Activated gamma-delta T cell treated with Interleukin-2 at 50 U/mL for 16 hours (primary cell): ENCODE data around the gene SPNS2.
A peak's percentile ranks its signal among the peaks of the same experiment; 100 is the strongest.

Source experiments
- DNase-seq: peaks from one replicate; pipeline ENCODE4 v3.0.0-alpha.2; 2020

The SPNS2 gene

DNA sequence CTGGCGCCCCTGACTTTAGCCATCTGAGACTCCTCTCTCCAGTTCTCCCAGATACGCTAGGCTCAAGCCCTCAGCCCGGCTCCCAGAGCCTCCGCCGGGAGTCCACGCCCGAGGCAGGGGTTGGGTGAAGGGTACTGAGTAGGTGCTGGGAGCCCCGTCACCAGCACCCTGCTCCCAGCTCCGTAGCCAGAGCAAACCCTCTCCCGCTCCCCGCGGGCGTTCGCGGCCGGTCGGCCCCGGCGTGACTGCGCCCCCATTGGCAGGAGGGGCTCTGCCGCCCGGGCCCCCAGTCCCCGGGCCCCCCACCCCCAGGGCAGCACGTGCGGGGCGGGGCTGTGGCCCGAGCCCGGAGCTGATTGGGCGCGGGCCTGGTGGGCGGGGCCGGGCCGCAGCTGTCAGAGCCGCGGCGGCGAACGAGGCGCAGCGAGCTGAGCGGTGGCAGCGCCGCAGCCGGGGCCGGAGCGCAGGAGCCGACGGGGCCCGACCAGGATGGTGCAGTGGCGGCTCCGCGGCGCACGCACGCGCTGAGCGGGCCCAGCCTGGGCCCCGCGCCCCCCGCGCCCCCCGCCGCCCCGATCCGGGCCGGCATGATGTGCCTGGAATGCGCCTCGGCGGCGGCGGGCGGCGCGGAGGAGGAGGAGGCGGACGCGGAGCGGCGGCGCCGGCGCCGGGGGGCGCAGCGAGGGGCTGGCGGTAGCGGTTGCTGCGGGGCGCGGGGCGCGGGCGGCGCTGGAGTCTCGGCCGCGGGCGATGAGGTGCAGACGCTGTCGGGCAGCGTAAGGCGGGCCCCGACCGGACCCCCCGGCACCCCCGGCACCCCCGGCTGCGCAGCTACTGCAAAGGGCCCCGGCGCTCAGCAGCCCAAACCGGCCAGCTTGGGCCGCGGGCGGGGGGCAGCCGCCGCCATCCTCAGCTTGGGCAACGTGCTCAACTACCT, at the start of gene SPNS2:
TSS of gene SPNS2 (plus strand) at position 421 of the 937 bp plus-strand sequence. CDS start at position 588, 167 bp downstream.
- DNase-seq, result peak; percentile 49

- no peak for DNase-seq
Measured at GRCh38 chr17:4449736-4450135, 48.9 kb upstream of the SPNS2 start.

DNA sequence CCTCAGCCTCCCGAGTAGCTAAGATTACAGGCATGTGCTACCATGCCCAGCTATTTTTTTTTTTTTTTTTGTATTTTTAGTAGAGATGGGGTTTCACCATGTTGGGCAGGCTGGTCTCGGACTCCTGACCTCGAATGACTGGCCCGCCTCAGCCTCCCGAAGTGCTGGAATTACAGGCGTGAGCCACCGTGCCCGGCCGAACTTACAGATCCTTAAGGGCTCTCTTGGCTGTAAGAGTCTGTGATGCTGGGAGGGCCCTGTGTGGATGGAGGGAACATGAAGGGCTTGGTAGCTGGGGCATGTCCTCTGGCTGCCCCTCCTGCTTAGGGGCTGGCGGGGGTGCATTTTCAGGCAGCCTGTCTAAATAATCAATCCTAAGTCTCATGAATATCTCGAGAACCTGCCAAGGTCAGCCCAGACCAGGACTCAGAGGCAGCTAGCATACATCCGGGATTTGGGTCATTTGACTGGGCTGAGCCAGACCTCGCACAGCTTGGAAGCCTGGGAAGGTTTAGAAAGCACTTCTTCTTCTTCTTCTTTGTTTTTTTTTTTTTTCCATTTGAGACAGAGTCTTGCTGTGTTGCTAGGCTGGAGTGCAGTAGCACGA, 47.9 kb upstream of the SPNS2 start:
- no peak for DNase-seq

DNA sequence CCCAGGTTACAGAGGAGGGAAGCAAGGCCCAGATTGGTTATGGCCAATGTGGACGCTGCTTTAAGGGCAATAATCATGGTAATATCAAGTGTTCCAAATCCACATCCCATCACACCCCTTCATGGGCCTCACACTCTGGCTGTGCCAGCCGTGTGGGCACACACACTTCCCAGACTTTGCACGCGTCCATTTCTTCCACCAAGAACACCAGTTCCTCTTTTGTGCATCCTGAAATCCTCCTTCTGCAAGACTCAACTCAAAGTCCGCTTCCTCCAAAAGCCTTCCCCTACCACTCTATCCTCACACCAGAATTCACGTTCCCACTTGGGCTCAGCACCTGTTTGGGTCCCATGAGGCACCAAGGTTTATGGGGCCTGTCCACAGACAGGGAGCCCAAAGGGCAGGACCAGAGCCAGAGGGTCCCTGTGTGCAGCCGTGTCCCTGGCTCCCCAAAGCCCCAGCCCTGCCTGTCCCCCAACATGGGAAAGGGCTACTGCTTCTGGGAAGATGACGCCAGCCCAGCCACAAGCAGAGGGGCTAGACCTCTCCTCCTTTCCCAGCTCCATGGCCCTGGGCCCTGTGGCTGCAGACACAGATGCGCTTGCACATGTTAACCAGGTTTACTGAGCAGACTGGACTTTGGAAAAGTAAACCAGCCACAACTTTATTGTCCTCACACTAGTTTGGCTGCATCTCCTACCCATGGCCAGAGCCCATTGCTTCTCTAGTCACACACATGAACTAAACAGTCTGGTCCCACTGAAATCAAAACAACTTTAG, 44.7 kb upstream of the SPNS2 start:
- DNase-seq, result no peak

DNA sequence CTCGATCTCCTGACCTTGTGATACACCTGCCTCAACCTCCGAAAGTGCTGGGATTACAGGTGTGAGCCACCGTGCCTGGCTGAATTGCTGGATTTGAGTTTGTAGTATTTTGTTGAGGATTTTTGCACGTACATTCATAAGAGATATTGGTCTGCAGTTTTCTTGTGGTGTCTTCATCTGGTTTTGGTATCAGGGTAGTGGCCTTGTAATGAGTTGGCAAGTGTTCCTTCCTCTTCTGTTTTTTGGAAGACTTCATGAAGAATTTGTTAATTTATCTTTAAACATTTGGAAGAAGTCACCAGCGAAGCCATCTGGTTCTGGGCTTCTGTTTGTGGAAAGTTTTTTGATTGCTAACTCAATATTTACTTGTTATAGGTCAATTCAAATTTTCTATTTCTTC, 38.0 kb upstream of the SPNS2 start:
- no peak for DNase-seq

GRCh38 chr17:4463818-4464476, 34.7 kb upstream of the SPNS2 start:
- no peak for DNase-seq

DNA sequence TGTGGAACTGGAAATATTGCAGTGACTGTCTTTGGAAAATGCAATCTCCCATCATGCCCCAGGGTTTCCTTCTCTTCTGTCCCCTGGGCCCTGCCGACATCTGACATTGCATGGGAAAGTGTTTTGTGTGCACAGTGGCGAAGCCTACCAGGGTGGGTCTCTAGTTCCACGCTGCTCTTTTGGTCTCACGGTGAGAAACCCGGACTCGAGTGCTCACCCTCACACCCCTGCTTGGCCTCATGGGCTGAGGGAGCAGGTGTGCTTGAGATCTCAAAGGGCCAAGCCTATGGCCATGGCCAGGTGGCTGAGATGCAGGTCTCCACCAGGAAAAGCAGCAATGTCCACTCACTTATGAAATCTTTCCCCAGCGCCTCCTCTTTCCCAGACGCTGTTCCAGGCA, 32.9 kb upstream of the SPNS2 start:
- no peak for DNase-seq

DNA sequence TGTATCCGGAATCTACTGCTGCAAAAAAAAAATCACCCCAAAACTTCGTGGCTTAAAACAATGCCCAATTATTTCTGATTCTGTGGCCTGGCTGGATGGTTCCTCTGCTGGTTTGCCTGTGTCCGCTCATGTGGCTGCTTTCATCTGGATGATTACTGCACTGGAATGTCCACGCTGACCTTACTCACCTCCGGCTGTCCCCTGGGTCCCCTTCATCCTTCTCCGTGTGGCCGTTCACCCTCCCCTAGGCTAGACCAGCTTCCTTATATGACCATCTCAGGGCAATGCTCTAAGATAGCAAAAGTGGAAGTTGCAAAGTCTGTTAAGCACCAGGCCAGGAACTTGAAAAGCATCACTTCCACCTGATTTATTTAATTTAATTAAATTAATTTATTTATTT, 31.4 kb upstream of the SPNS2 start:
- DNase-seq, result no peak

GRCh38 chr17:4469552-4469951, 29.1 kb upstream of the SPNS2 start:
- DNase-seq, result no peak

DNA sequence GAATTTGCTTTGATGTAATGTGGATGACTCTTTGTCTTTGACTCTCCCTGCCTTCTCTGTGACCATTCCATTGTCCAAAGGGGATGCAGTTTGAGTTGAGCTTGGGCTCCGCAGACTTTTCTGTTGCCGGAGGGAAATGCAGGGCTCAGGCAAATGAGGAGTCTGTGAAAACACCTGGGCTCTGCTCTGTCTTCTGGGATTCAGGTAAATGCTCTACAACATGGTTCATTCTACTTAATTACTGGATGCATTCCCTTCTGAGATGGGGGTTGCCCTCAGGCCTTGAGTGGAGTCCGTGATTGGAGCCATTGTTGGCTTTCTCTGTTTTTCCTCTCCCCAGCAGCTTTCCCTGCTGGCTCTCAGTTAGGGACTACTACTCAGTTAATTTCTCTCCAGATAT, 26.4 kb upstream of the SPNS2 start:
- DNase-seq, result no peak

GRCh38 chr17:4474093-4474492, 24.6 kb upstream of the SPNS2 start:
- DNase-seq, result no peak

- no peak for DNase-seq
Measured at GRCh38 chr17:4475001-4475400, 23.7 kb upstream of the SPNS2 start.

- no peak for DNase-seq
Measured at GRCh38 chr17:4475463-4475862, 23.2 kb upstream of the SPNS2 start.

DNA sequence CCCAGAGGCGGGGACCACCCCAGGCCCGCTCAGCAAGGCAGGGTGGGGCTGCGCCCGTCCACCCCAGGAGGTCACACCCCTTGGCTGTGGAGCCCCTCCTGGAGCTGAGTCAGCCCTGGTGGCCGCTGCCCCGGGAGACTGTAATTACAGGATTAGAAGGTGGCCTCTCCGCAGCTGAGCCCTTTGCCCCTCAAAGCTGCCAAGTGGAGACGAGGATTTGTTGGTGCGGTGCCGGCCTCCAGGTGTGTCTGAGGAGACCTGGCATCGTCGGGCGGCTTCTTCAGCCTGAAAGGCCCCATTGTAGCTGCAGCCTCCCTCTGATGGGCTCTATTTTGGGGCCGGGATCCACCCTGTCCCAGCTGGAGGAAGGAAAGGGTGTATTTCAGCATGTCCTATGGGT, 22.7 kb upstream of the SPNS2 start:
- no peak for DNase-seq

DNA sequence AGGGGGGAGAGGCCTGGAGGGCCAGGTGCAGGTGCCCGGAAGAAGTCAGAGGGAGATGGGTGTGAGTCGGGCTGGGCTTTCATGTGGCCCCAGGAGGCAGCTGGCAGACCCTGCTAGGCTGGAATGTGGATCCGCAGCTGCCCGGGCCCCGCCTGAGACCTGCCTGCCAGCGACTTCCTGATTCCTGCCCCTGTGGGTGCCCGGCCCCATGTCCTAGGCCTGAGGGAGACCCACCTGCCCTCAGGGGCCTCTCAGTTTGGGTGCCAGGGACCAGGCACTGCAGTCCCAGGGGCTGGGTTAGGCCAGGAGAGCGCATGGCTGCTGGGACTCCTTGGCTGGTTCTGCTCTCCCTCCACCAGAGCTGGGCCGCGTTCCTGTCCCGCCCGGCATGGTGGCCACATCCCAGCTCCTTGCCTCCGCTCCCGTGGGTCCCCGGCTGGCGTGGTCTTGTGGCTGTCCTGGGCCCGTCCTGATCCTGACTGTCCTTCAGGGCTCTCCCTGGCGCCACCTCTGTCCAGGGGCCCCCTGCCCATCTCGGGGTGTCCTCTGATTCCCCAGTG, 22.1 kb upstream of the SPNS2 start:
- no peak for DNase-seq

DNA sequence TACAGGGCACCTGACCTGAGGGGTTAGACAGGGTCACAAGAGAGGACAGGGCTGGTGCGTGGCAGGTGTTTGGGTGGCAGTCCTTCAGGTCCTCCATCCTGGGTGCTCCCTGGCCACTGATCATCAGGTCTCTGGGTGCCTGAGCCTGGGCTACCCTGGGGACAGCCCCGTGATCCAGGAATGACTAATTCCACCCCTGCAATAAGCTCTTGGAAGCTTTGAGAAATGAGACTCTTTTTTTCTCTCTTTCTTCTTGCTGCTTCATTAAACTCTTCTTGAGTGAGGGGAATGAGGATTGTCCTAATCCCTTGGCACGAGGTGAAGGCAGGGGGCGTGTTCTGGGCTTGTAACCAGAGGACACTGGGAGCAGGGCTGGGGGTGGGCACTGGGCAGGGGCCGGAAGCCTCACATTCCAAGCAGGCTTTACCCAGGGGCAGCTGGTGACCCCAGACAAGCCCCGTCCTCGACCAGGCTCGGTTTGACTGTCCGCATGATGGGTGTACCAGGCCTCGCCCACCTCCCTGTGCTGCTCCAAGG, 21.4 kb upstream of the SPNS2 start:
- DNase-seq, result no peak

DNA sequence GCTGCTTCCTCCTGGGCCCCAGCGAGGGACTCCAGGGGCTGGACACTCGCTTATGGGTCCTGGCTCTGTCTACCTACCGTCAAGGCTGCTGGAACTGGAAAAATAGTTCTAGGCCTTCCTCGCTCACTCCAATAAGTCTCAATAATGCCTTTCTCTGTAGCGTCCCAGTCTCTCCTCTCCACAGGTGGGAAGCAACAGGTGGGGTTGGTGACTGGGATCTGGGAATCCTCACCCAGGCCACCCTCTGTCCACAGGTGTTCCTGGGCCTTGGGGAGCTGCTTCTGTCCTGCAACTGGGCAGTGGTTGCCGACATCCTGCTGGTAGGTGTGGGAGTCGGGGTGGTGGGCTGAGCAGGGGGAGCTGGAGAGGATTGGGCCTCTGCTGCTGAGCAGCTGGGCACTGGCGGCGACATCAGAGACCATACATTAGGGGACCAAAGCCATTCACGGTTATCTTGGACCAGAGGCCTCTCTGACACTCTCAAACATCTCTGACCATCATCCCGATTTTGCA, 20.3 kb upstream of the SPNS2 start:
- no peak for DNase-seq

GRCh38 chr17:4479340-4479981, 19.2 kb upstream of the SPNS2 start:
- no peak for DNase-seq

GRCh38 chr17:4479982-4480751, 18.5 kb upstream of the SPNS2 start:
- no peak for DNase-seq

DNA sequence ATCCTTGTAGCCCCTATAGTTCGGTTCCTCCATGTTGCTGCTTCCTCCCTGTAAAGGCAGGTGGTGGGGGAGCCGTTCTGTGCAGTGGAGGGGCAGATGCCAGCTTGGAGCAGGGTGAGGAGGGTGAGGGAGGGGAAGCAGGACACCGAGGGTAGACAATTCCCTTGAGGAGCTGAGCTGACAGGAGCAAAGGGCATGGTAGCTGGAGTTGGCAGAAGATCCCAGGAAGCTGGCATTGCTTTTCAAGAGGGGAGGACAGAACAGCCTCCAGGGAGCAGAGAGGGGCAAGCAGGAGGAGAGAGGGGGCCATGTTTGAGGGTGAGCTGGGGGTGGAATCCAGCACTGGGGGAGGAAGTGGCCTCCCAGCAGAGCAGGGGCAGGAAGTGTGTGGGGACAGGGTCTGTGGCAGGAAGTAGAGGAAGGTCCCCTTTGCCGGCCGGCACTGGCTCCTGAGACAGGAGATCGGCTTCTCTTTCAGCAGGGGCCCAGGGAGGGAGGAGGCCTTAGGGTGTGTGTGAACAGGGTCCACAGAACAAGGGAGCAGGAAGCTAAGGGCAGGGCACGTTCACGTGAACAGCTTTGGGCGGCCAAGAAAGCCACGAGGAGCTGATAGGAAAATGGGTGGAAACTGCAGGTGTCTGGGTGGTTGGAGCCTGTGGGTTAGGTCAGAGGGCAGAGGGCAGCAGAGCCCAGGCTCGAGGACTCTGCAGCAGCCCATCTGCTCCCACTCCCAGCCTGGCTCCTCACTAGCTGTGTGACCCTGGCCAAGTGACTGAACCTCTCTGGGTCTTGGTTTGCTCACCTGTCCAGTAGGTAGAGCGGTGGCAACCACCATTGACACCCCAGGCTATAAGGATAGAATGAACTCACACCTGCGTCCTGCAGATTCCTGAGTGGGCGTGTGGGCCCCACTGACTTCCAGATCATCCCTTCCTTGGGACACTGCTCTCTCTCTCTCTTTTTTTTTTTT, 17.5 kb upstream of the SPNS2 start:
- DNase-seq, result peak; percentile 58
